ENCODE data around the gene PPP6R2. TPM values are rescaled to one million over a fixed set of nuclear protein-coding genes. Genes with fewer than 3 reads are reported as not detected.

PPP6R2 gene
- total RNA-seq, 4 donors from 2014 or later: 82.8 to 201 (median 111) TPM

DNA sequence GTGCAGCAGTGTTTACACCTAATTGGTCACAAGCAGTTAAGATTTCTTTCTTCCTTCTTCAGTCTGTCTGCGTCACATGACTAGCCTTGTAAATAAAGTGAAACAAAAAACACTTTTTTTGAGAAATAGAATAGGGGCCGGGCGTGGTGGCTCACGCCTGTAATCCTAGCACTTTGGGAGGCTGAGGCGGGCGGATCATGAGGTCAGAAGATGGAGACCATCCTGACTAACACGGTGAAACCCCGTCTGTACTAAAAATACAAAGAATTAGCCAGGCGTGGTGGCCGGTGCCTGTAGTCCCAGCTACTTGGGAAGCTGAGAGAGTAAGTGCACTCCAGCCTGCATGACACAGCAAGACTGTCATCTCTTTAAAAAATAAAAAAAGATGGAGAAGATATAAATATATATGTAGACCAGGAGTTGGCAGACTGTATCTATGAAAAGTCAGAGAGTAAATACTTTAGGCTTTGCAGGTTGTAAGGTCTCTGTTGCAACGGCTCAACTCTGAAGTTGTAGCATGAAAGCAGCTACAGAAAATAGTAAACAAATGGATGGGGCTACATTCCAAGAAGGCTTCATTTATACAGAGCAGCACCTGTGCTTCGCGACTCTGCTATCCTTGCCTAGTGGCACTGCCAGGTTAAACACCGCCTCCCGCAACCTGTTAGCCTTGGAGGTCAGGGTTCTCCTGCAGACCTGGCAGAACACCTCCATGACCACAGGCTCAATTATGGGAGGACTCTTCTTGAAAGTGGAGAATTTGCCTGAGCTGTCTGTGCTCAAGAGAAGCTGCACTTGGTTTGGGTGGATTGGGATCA lies 55.9 kb downstream of the PPP6R2 start:
- no peak overlapping the region for H3K4me3 ChIP-seq
- no peaks in the 10 kb centered on the region for H3K9me3 ChIP-seq
- peak overlapping the region in 3 of 4 donors; percentile 41 to 52 (median 49) for H3K27ac ChIP-seq
- no peaks in the 10 kb centered on the region for H3K27me3 ChIP-seq
- H3K4me1 ChIP-seq: peaks cover 3 to 15% (median 5%) of the 10 kb centered on the region in 4 donors
- TF ChIP-seq, protein P1, sequence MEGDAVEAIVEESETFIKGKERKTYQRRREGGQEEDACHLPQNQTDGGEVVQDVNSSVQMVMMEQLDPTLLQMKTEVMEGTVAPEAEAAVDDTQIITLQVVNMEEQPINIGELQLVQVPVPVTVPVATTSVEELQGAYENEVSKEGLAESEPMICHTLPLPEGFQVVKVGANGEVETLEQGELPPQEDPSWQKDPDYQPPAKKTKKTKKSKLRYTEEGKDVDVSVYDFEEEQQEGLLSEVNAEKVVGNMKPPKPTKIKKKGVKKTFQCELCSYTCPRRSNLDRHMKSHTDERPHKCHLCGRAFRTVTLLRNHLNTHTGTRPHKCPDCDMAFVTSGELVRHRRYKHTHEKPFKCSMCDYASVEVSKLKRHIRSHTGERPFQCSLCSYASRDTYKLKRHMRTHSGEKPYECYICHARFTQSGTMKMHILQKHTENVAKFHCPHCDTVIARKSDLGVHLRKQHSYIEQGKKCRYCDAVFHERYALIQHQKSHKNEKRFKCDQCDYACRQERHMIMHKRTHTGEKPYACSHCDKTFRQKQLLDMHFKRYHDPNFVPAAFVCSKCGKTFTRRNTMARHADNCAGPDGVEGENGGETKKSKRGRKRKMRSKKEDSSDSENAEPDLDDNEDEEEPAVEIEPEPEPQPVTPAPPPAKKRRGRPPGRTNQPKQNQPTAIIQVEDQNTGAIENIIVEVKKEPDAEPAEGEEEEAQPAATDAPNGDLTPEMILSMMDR (IDR thresholded peaks at IDR 0.05): no peak
- TF ChIP-seq POLR2A (IDR thresholded peaks at IDR 0.05): no peak
- no peak for DNase-seq
- peaks cover 0 to 35% (median 0%) of the 10 kb centered on the region in 3 donors for H3K36me3 ChIP-seq

DNA sequence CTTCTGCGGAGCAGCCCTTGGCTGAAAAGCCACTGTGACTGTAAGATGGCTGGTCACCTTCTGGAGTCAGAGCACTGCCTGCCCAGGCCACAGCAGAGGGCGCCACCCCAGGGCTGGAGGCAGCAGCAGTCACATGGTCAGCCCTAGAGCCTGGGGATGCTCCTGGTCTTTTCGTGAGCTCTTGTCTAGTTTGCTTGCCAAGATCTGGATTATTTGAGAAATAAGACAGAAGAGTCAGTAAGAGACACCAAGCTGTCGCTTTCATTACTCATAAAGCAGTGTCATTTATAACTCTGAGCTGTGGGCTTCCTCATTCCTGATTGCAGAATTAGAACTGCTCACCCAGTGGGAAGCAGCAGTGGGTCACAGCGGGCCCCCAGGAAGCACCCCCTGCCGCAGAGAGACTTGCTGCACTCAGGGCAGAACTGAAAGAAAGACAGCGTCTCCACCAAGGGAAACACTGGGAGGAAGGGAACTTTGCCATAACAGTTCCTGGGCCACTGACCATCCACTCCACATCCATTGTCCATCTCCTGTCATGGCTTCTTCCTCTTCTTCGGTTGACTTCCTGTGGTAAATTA lies 56.7 kb downstream of the PPP6R2 start:
- H3K36me3 ChIP-seq: peaks cover 0 to 27% (median 0%) of the 10 kb centered on the region in 3 donors
- no peaks in the 10 kb centered on the region for H3K27me3 ChIP-seq
- peaks cover 3 to 15% (median 5%) of the 10 kb centered on the region in 4 donors for H3K4me1 ChIP-seq
- H3K9me3 ChIP-seq: no peaks in the 10 kb centered on the region
- H3K27ac ChIP-seq: peak overlapping the region in 3 of 4 donors; percentile 41 to 52 (median 49)
- TF ChIP-seq POLR2A (IDR thresholded peaks at IDR 0.05): no peak
- TF ChIP-seq, protein P1 (IDR thresholded peaks at IDR 0.05): peak; percentile 14 to 44 (median 35)
- H3K4me3 ChIP-seq: no peak overlapping the region
- DNase-seq: peak; percentile 38 to 66 (median 60)

DNA sequence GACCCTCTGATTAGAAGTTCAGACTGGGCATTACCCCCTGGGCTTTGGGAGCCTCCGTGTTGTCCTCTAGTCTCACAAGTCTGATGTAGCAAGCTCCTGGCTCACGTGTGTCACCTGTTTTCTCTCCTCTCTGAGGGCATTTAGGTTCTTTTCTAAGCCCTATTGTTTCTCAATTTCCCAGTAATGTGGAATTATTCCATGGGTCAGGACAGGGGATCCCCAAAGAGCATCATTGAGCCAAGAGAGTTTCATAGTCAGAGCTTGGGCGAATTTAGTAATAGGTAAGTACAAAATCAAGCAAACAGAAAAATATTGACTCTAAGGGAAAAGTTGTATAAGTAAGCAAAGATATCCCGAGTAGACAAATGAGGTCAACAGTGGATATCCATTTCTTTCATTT lies 57.3 kb downstream of the PPP6R2 start:
- DNase-seq: no peak
- Histone ChIP-seq H3K36me3 (peaks cover 0 to 22% (median 0%) of the 10 kb centered on the region in 3 donors), H3K27ac (no peak overlapping the region), H3K4me3 (no peak overlapping the region), H3K27me3 (no peaks in the 10 kb centered on the region), H3K4me1 (peaks cover 3 to 15% (median 5%) of the 10 kb centered on the region in 4 donors), H3K9me3 (no peaks in the 10 kb centered on the region)
- no peak for TF ChIP-seq POLR2A (IDR thresholded peaks at IDR 0.05)
- TF ChIP-seq, protein P1 (IDR thresholded peaks at IDR 0.05): no peak

DNA sequence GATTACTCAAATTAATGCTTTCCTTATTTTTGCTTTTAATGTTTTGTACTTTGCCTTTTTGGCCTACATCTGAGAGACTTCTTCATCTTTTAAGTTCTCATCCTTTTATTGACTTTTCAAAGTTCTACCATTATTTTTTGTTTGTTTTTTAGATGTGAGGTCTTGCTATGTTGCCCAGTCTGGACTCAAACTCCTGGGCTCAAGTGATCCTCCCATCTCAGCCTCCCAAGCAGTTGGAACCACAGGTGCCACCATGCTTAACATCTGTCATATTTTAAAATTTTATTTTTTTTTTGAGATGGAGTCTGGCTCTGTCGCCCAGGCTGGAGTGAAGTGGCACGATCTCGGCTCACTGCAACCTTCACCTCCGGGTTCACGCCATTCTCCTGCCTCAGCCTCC lies 57.8 kb downstream of the PPP6R2 start:
- no peak for DNase-seq
- no peak overlapping the region for H3K27ac ChIP-seq
- H3K4me1 ChIP-seq: peaks cover 3 to 15% (median 5%) of the 10 kb centered on the region in 4 donors
- H3K27me3 ChIP-seq: no peaks in the 10 kb centered on the region
- TF ChIP-seq, protein P1 (IDR thresholded peaks at IDR 0.05): no peak
- no peak for TF ChIP-seq POLR2A (IDR thresholded peaks at IDR 0.05)
- H3K4me3 ChIP-seq: no peak overlapping the region
- H3K36me3 ChIP-seq: peaks cover 0 to 17% (median 0%) of the 10 kb centered on the region in 3 donors
- no peaks in the 10 kb centered on the region for H3K9me3 ChIP-seq

DNA sequence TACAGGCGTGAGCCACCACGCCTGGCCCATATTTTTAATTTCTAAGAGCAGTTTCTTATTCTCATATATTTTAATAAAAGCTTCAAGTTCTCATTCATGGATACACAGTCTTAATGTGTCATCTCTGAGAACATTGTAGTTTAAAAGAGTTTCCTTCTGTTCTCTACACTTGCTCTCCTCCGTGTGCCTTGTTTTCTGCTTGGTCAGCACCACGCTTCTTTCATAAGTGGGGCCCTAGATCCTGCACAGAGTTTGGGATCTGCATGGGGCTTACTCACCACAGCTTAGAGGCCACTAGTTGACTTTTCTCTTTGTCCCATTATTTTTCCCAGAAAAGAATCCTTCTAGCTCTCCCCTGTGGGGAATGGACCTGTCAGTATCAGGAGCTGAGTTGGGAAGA lies 58.8 kb downstream of the PPP6R2 start:
- DNase-seq: no peak
- Histone ChIP-seq H3K36me3 (peaks cover 0 to 18% (median 0%) of the 10 kb centered on the region in 3 donors), H3K4me3 (no peak overlapping the region), H3K4me1 (peaks cover 3 to 10% (median 5%) of the 10 kb centered on the region in 4 donors), H3K9me3 (no peaks in the 10 kb centered on the region), H3K27ac (no peak overlapping the region), H3K27me3 (no peaks in the 10 kb centered on the region)
- TF ChIP-seq POLR2A (IDR thresholded peaks at IDR 0.05): no peak
- TF ChIP-seq, protein P1 (IDR thresholded peaks at IDR 0.05): no peak
